COLO829 (cell line): ENCODE results near the gene SV2B.
A peak's percentile ranks its signal among the peaks of the same experiment; 100 is the strongest.

Experiments
- DNase-seq: peaks from one replicate; pipeline ENCODE4 v3.0.0; 2012; ENCODE audit warnings: low spot score

Gene SV2B

DNA sequence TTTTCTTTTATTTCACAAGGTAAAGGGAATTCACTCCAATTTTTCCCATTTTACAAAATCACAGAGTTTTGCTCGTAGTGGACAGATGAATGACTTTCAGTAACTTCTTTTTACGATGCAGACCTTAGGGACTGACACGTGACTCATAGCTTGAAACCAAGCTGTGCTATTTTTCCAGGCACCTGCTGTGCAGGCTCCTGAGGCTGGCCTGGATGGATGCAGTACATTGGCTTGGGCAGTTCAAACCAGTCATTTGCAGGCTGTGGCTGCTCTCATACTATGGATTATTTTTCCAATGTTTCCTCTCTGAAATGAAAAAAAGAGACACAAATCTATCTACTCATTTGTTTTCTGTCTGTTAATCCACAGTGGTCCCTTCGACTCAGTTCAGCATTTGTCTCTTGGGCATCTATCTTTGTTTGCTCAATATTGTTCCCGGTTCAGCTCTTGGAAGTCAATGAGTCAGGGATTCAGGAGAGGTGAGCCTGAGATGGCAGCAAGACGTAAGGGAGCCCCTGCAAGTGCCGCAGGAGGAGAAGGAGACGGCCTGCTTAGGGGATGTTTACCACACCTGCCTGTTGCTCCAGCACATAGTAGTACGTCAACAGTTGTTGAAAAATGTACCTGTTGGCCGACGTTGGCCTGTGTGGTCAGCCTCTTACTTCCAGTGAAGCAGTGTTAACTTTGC, 92.8 kb downstream of the SV2B start:
- no peak for DNase-seq

GRCh38 chr15:91193378-91193720, 93.3 kb downstream of the SV2B start:
- DNase-seq: no peak

- no peak for DNase-seq
These were observed 96.1 kb downstream of the SV2B start for GRCh38 chr15:91196127-91196526.

- no peak for DNase-seq
These were observed 96.7 kb downstream of the SV2B start for GRCh38 chr15:91196768-91197167.

DNA sequence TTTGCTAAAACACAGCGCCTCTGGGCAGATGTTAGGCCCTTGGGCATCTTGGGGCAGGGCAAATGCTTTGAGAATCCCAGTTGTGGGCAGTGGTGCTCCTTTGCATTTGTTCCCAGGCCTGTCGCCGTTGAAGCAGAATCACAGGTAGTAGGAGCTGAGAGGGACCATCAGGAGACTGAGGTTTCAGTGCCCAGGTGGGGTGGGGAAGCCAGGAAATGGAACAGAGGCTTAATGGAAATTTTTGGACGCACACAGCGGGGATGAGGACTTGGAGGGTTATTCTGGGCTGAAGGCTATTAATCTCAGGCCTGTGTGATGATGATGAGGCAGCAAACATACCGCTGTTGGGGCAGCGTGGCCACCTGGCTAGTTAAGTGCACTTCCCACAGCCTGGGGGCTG, 99.5 kb downstream of the SV2B start:
- no peak for DNase-seq

- DNase-seq: no peak
These were observed 100.2 kb downstream of the SV2B start for GRCh38 chr15:91200101-91200754.

- no peak for DNase-seq
These were observed 102.5 kb downstream of the SV2B start for GRCh38 chr15:91202510-91203102.

DNA sequence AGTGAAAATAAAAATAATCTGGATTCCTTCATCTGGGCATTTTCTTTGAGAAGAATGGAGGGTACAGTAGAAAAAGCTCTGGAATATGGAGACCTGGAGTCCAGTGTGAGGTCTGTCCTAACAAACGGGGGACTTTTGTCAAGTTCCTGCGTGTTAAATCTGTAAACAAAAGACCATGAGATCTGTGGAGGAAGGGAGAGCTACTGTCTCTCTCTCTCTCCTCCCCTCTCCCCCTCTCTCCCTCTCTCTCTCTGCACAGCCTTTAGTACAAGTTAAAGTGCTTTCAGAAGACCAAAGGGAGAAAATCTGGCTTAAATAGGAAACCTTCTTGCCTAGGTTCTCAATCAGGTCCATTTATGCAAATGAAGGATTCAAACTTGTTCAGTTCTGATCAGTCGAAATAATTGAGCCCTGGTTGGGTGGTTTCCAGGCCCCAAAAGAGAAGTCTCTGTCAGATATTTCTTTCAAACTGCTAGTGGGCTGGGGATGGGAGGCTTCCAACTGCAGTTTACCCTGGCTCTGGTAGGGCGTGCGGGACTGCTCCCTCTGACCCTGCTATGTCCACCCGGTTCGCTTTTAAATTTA, 103.7 kb downstream of the SV2B start:
- no peak for DNase-seq

GRCh38 chr15:91208371-91208770, 108.3 kb downstream of the SV2B start:
- no peak for DNase-seq

DNA sequence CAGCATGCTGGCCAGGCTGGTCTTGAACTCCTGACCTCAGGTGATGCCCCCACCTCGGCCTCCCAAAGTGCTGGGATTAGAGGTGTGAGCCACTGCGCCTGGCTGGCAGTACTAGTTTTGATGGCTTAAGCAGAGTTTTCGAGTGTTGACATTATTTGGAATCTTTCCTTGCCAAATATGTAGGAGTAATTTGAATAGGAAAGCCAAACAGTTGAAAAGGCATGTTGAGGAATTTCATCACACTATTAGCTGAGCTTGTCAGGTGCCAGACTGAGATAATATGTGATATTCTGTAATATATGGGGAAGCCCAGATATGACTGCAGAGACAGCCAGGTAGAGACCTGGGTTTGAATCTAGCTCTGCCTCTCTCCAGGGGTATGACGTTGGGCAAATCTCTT, 109.3 kb downstream of the SV2B start:
- no peak for DNase-seq

GRCh38 chr15:91209726-91210125, 109.7 kb downstream of the SV2B start:
- no peak for DNase-seq

GRCh38 chr15:91214675-91215590, 114.9 kb downstream of the SV2B start:
- no peak for DNase-seq

DNA sequence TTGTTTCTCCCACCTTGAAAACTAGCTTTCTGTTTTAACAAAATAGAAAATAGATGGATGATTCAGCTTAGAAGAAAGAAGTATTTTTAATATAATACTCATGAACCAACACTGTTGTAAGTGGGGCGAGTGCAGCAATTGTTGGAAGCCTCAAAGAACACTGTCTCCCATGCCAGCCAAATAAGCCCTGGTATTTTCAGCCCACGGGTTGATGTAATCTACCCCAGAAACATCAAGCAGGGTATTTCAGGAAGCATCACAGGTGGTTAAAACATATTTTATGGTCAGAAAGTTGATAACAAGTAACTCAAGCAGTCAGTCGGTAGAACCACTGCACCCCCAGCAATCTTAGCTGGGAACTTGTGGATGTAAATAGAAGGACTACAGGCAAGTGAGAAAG, 115.9 kb downstream of the SV2B start:
- DNase-seq: no peak

DNA sequence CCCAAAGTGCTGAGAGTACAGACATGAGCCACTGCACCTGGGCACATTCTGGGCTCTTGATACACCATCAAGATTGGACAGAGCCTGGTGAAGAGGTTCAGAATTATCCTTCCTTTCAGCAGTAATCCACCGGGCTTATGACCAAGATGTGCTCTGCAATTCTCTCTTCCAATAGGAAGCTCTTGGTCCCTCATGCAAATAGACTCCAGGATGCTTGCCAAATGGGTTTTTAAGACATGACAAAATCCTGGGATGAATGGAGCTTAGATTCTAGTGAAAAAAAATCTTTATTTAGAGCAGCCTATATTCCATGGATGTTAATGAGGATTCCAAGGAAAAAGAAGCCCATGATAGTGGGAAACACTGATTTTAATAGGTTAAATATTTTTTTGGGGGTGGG, 119.1 kb downstream of the SV2B start:
- DNase-seq: no peak

DNA sequence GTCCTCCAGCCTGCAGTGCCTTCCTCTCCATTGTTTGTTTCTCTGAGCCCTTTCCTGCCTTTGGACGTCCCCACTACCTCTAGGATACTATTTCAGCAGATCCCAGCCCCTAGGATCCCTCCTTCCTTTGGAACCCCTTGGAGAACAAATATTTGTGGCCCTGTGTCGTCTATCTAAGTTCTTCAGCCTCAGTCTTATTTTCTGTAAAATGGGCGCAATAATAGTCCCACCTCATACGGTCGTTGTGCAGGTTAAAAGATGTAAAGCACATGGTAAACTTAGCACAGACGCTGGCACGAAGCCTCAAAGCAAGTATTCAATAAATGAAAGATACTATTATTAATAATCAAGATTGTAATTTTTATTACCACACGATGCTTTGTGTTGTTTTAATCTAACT, 122.0 kb downstream of the SV2B start:
- DNase-seq: no peak

GRCh38 chr15:91223863-91224262, 123.8 kb downstream of the SV2B start:
- no peak for DNase-seq

GRCh38 chr15:91224755-91225380, 124.8 kb downstream of the SV2B start:
- peak; percentile 86 for DNase-seq

DNA sequence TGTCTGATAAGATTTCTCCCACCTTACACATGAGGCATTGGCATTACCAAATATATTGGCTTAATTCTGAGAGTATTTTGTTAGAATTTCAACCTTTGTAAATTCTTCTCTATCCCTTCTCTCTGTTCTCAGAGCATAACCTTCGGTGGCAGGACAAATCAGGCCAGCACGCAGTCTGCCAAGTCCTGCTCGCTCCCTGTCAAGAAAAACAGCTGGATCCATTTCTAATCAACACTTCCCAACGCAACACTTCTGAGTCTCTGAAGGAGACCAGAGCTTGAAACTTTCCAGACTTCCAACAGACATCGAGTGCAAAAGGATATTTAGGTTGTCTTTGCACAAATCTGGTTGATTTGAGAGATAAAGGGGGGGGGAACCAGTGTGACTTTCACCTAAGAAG, 125.7 kb downstream of the SV2B start:
- no peak for DNase-seq

GRCh38 chr15:91227117-91227516, 127.1 kb downstream of the SV2B start:
- no peak for DNase-seq

DNA sequence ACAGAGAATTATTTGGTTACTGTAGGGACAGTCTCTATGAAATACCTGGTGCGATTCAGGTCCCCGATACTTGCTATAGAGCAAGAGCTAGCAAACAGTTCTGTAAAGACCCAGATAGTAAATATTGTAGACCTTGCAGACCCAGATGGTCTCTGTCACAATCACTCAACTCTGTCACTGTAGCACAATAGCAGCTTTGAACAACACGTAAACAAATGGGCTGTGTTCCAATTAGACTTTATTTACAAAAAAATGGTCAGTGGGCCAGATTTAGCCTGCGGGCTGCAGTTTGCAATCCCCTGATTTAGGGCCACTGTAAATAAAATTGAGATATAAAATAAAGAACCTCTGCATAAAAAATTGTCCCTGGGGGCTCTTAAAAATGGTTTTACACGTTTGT, 127.7 kb downstream of the SV2B start:
- DNase-seq: no peak

- no peak for DNase-seq
These were observed 128.3 kb downstream of the SV2B start for GRCh38 chr15:91228383-91228782.

- DNase-seq: no peak
These were observed 128.8 kb downstream of the SV2B start for GRCh38 chr15:91228890-91229289.
